GM23338 (cell line): Measurements from ENCODE around the gene ASCL1. TPM values are rescaled to one million over a fixed set of nuclear protein-coding genes. Genes with fewer than 3 reads are reported as not detected.

Experiments
- ATAC-seq: fragments of 200-7000 bp; cut with Tn5 transposase; 3 replicates; pipeline ENCODE4 v1.9.1; 2020
- DNase-seq: peaks from one replicate; pipeline ENCODE4 v3.0.0-alpha.2; 2015; ENCODE audit warnings: low spot score
- H2AFZ ChIP-seq: fragments of 200-600 bp; sonication (generic); 2 replicates; pipeline ENCODE4 v1.8.0; 2016; ENCODE audit warnings: antibody characterized with exemption, mild to moderate bottlenecking, moderate library complexity
- H3F3A ChIP-seq: fragments of 200-600 bp; sonication (generic); replicated peaks from 2 replicates; pipeline ENCODE4 v1.8.0; 2017; ENCODE audit warnings: antibody characterized with exemption, mixed run types, low read depth
- H3K27ac ChIP-seq: fragments of 200-600 bp; sonication (generic); 2 replicates; pipeline ENCODE4 v1.6.1; 2016; ENCODE audit warnings: low read depth
- H3K27me3 ChIP-seq: fragments of 200-600 bp; sonication (generic); 2 replicates; pipeline ENCODE4 v1.8.0; 2016; ENCODE audit warnings: mild to moderate bottlenecking, mixed run types, moderate library complexity; ENCODE audit not compliant: insufficient read depth
- H3K36me3 ChIP-seq: fragments of 200-600 bp; sonication (generic); 2 replicates; pipeline ENCODE4 v1.8.0; 2016; ENCODE audit warnings: mild to moderate bottlenecking; ENCODE audit not compliant: insufficient read depth
- H3K4me1 ChIP-seq: fragments of 200-600 bp; sonication (generic); 2 replicates; pipeline ENCODE4 v1.8.0; 2016; ENCODE audit warnings: mild to moderate bottlenecking, moderate library complexity; ENCODE audit not compliant: insufficient read depth
- H3K4me2 ChIP-seq: fragments of 200-600 bp; sonication (generic); 2 replicates; pipeline ENCODE4 v1.7.1; 2017; ENCODE audit warnings: mixed run types
- H3K4me3 ChIP-seq: fragments of 200-600 bp; sonication (generic); 2 replicates; pipeline ENCODE4 v1.6.1; 2016; ENCODE audit warnings: mixed run types
- H3K79me2 ChIP-seq: fragments of 200-600 bp; sonication (generic); replicated peaks from 2 replicates; pipeline ENCODE4 v1.8.0; 2017; ENCODE audit warnings: mild to moderate bottlenecking; ENCODE audit not compliant: insufficient read depth
- H3K9me2 ChIP-seq: fragments of 200-600 bp; sonication (generic); 2 replicates; pipeline ENCODE4 v1.8.0; 2017; ENCODE audit not compliant: insufficient read depth
- H4K20me1 ChIP-seq: fragments of 200-600 bp; sonication (generic); replicated peaks from 2 replicates; pipeline ENCODE4 v1.8.0; 2017; ENCODE audit warnings: mild to moderate bottlenecking; ENCODE audit not compliant: insufficient read depth
- H3K27ac Mint-ChIP-seq: 2 replicates; pipeline ENCODE4 v1.8.0; 2020; ENCODE audit warnings: inconsistent platforms, mild to moderate bottlenecking, moderate library complexity, mixed read lengths
- H3K27me3 Mint-ChIP-seq: 3 replicates; pipeline ENCODE4 v1.8.0; 2022; ENCODE audit warnings: low read depth, mild to moderate bottlenecking, moderate library complexity, mixed read lengths, inconsistent platforms; ENCODE audit not compliant: insufficient read depth, poor library complexity
- H3K36me3 Mint-ChIP-seq: 3 replicates; pipeline ENCODE4 v1.8.0; 2021; ENCODE audit warnings: low read depth, mild to moderate bottlenecking, inconsistent platforms, moderate library complexity, mixed read lengths
- H3K4me1 Mint-ChIP-seq: 3 replicates; pipeline ENCODE4 v1.8.0; 2020; ENCODE audit warnings: mild to moderate bottlenecking, inconsistent platforms, mixed read lengths
- H3K4me3 Mint-ChIP-seq: 3 replicates; pipeline ENCODE4 v1.8.0; 2021; ENCODE audit warnings: moderate library complexity, mild to moderate bottlenecking, inconsistent platforms, mixed read lengths
- H3K9me3 Mint-ChIP-seq: 3 replicates; pipeline ENCODE4 v1.8.0; 2020; ENCODE audit warnings: moderate library complexity, mild to moderate bottlenecking, inconsistent platforms, mixed read lengths
- ETS1 ChIP-seq: IDR thresholded peaks from 2 replicates; pipeline ENCODE4 v1.6.1; 2016; ENCODE audit warnings: antibody characterized with exemption
- EZH2 ChIP-seq: fragments of 200-600 bp; sonication (generic); IDR thresholded peaks from one replicate; pipeline ENCODE4 v1.8.0; 2017; ENCODE audit warnings: antibody characterized with exemption, mild to moderate bottlenecking, low read depth; ENCODE audit not compliant: unreplicated experiment
- EZH2phosphoT487 ChIP-seq: fragments of 200-600 bp; sonication (generic); IDR thresholded peaks from one replicate; pipeline ENCODE4 v1.8.1; 2018; ENCODE audit warnings: antibody characterized with exemption; ENCODE audit not compliant: unreplicated experiment
- JUNB ChIP-seq: IDR thresholded peaks from one replicate; pipeline ENCODE4 v1.6.1; 2016; ENCODE audit warnings: antibody characterized with exemption; ENCODE audit not compliant: unreplicated experiment
- NANOG ChIP-seq: IDR thresholded peaks from 2 replicates; pipeline ENCODE4 v1.6.1; 2016; ENCODE audit warnings: antibody characterized with exemption, borderline replicate concordance
- POLR2AphosphoS5 ChIP-seq: IDR thresholded peaks from 2 replicates; pipeline ENCODE4 v1.6.1; 2016; ENCODE audit warnings: antibody characterized with exemption, low read depth
- ZNF114 ChIP-seq: fragments of 250-450 bp; sonication (Bioruptor Pico); IDR thresholded peaks from 2 replicates; pipeline ENCODE4 v1.5.0; 2020; ENCODE audit warnings: mild to moderate bottlenecking, moderate library complexity
- ZNF331 ChIP-seq: fragments of 250-450 bp; sonication (Bioruptor Pico); IDR thresholded peaks from 2 replicates; pipeline ENCODE4 v1.5.0; 2020; ENCODE audit warnings: low read depth, mild to moderate bottlenecking, moderate library complexity
- polyA plus RNA-seq: library from polyadenylated mRNA; unstranded; fragments of >200 nt; fragmentation: Nextera tagmentation; extraction: Ambion mirVana; gene quantifications from 2 replicates; pipeline ENCODE4 v1.2.1, GENCODE V29; 2016
- total RNA-seq: library from RNA; depleted of rRNA; stranded (reverse); fragments of >200 nt; shearing (Covaris generic); gene quantifications from 2 replicates; pipeline ENCODE4 v1.2.3, GENCODE V29; 2014
- TF ChIP-seq, protein P1 (sequence below), 2 experiments: fragments of 200-600 bp in 1 of 2; sonication (generic) in 1 of 2; conservative IDR thresholded peaks; 2 replicates each; pipeline versions ENCODE4 v1.5.1 to v1.6.1; 2016 to 2017; ENCODE audit warnings: antibody characterized with exemption in 2 of 2, low read depth in 2 of 2, mild to moderate bottlenecking in 2 of 2, moderate library complexity in 1 of 2

The ASCL1 gene
- total and polyA plus RNA-seq, 2 experiments from 2014 or later: 0.37 TPM; not detected in 1

DNA sequence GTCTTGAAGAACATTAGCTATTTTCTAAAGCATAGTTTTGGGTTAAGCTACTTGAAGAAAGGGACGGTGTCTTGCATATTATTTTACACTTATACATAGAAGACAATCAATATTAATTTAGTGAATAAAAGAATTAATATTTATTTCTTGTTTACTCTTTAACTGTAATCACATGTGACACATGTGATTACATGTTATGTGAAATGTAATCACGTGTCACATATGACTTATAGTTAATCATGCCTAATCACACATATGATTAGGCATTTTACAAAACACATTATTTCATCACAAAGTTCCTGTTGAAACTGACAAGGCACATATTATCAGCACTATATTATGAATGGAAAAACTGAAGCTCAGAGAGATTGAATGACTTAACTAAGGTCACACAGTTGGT is 45.2 kb upstream of the ASCL1 start:
- no peak for TF ChIP-seq ZNF114
- no peak for TF ChIP-seq EZH2phosphoT487
- TF ChIP-seq NANOG: no peak
- TF ChIP-seq ETS1: no peak
- no peak for TF ChIP-seq EZH2
- TF ChIP-seq JUNB: no peak
- Histone ChIP-seq H3K79me2 (no peaks in the 10 kb centered on the region), H3K4me1 (no peaks in the 10 kb centered on the region), H4K20me1 (no peaks in the 10 kb centered on the region), H3K4me3 (no peak overlapping the region), H3K9me2 (no peaks in the 10 kb centered on the region; the same call in 1 of the 2 replicates), H3K27ac (no peak overlapping the region), H2AFZ (no peak overlapping the region), H3K36me3 (no peaks in the 10 kb centered on the region), H3K27me3 (no peaks in the 10 kb centered on the region), H3F3A (no peaks in the 10 kb centered on the region), H3K4me2 (no peak overlapping the region)
- ATAC-seq (no peak), DNase-seq (no peak)
- Mint-ChIP-seq H3K4me1 (peaks cover 12% of the 10 kb centered on the region), H3K27me3 (peaks cover 3% of the 10 kb centered on the region), H3K4me3 (no peak overlapping the region), H3K27ac (no peak overlapping the region), H3K36me3 (no peaks in the 10 kb centered on the region), H3K9me3 (no peaks in the 10 kb centered on the region)

GRCh38 chr12:102913453-102914226 is 43.8 kb upstream of the ASCL1 start:
- Histone ChIP-seq H4K20me1 (no peaks in the 10 kb centered on the region), H3K4me1 (peaks cover 10% of the 10 kb centered on the region), H3K4me3 (no peak overlapping the region), H3F3A (no peaks in the 10 kb centered on the region), H3K79me2 (no peaks in the 10 kb centered on the region), H3K36me3 (no peaks in the 10 kb centered on the region), H3K4me2 (no peak overlapping the region), H3K9me2 (no peaks in the 10 kb centered on the region; the same call in 1 of the 2 replicates), H3K27ac (no peak overlapping the region), H2AFZ (no peak overlapping the region), H3K27me3 (no peaks in the 10 kb centered on the region)
- Mint-ChIP-seq H3K27ac (no peak overlapping the region; the same call in 1 of the 2 replicates), H3K36me3 (no peaks in the 10 kb centered on the region), H3K4me3 (no peak overlapping the region), H3K9me3 (no peaks in the 10 kb centered on the region), H3K4me1 (peaks cover 22% of the 10 kb centered on the region), H3K27me3 (peaks cover 3% of the 10 kb centered on the region)
- no peak for DNase-seq
- no peak for ATAC-seq
- no peak for TF ChIP-seq EZH2phosphoT487

- no peaks in the 10 kb centered on the region for H3F3A ChIP-seq
- H3K36me3 ChIP-seq: no peaks in the 10 kb centered on the region
- no peaks in the 10 kb centered on the region for H3K79me2 ChIP-seq
- H2AFZ ChIP-seq: peak overlapping the region; percentile 93
- Mint-ChIP-seq H3K4me3 (peak overlapping the region; percentile 65), H3K4me1 (peaks cover 27% of the 10 kb centered on the region), H3K27ac (no peak overlapping the region), H3K36me3 (no peaks in the 10 kb centered on the region), H3K27me3 (peaks cover 3% of the 10 kb centered on the region), H3K9me3 (no peaks in the 10 kb centered on the region)
- ATAC-seq (no peak), DNase-seq (no peak)
- H3K4me1 ChIP-seq: peaks cover 10% of the 10 kb centered on the region
- H3K4me3 ChIP-seq: peak overlapping the region; percentile 45
- no peaks in the 10 kb centered on the region for H4K20me1 ChIP-seq
- no peaks in the 10 kb centered on the region for H3K27me3 ChIP-seq
- H3K27ac ChIP-seq: peak overlapping the region; percentile 73; the same call in 1 of the 2 replicates
- no peaks in the 10 kb centered on the region; the same call in 1 of the 2 replicates for H3K9me2 ChIP-seq
- H3K4me2 ChIP-seq: peak overlapping the region; percentile 67
- TF ChIP-seq JUNB (no peak), ZNF331 (CRISPR knock-in tag) (no peak), ZNF114 (no peak), EZH2 (no peak), POLR2AphosphoS5 (no peak)
- TF ChIP-seq, protein P1, sequence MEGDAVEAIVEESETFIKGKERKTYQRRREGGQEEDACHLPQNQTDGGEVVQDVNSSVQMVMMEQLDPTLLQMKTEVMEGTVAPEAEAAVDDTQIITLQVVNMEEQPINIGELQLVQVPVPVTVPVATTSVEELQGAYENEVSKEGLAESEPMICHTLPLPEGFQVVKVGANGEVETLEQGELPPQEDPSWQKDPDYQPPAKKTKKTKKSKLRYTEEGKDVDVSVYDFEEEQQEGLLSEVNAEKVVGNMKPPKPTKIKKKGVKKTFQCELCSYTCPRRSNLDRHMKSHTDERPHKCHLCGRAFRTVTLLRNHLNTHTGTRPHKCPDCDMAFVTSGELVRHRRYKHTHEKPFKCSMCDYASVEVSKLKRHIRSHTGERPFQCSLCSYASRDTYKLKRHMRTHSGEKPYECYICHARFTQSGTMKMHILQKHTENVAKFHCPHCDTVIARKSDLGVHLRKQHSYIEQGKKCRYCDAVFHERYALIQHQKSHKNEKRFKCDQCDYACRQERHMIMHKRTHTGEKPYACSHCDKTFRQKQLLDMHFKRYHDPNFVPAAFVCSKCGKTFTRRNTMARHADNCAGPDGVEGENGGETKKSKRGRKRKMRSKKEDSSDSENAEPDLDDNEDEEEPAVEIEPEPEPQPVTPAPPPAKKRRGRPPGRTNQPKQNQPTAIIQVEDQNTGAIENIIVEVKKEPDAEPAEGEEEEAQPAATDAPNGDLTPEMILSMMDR (conservative IDR thresholded peaks at IDR 0.05; ENCODE audit: low read depth in 2 of 2): no peak
These were observed 41.0 kb upstream of the ASCL1 start for GRCh38 chr12:102916252-102917025.
